HG03378 (cell line): ENCODE data around the gene HDAC4.

Source experiments
- ATAC-seq: cut with Tn5 transposase; IDR thresholded peaks from one replicate; pipeline ENCODE4 v1.9.1; 2021; ENCODE audit warnings: mild to moderate bottlenecking, moderate library complexity; ENCODE audit not compliant: unreplicated experiment

HDAC4 gene

DNA sequence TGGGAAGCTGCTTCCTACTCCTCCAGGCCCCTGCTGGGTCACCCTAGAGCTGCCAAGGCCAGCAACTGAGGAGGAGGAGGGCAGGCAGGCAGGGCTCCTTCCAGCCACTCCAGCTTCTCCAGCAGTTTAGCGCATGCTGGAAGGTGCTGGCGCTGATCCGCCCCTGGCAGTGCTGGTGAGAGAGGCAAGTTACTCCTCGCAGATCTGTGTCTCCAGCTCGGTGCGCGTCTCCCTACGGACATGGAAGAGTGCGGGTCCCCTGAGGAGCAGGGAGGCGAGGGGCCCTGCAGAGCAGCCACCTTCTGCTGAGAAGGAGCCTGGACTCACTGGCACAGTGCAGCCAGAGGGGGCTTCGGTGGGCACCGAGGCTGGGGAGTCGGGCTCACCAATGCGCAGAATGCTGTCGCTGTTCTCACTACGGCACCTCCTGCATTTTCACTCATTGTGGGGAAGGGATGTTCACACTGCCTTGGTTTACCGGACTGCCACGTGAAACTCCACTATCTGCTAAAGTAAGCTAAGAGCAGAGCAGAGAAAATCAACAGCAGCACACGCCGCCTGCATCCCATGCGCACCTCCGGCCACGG, 206.0 kb downstream of the HDAC4 start:
- no peak for ATAC-seq

DNA sequence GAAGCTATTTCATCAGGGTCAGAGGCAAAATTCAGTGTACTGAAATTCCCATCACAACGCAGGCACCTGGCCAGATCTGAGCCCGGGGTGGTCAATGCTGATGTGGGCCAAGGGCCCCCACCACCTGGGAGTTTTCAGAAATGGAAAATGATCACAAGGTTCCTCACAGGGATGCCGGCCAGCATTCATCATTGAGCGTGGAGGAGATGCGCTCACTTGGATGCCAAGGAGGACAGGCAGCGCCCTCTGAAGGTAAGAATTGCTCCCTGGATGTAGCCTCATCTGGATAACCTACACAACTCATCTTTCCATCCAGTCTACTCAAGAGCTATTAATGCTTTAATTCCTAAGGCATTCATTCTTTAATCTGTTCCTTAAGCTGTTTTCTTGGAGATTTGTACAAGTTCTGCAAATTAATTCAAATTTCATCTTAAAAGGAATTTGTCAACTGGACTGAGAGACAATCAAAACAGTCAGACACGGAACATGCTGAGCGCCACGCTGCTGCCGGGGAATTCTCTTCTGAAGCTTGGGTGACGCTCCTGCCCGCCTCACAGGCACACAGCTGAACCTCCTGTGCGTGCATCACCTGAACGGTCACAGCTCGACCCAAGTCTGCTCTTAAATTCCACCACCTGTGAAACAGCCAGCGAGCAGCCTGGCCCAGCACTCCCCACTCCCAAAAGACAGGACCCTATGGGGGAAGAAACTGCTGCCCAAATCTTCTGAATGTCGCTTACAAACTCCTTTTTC, 206.7 kb downstream of the HDAC4 start:
- ATAC-seq: no peak

DNA sequence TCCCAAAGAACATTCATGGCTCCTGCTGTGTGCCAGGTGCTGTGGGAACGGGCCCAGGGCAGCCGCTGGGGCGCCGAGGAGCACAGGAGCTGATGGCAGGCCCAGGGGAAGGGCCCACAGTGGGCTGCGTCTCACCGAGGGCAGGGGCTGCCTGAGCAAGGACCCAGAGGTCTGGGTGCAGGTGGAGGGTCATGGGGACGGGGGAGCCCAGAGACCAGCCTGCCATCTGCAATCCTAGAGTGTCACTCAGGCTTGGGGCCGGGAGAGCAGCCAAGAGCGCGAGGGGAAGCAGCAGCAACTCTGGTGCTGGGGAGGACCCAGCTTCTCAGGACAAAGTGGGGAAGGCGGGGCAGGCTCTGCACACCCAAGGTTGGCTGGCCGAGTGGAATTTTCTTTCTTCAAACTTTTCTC, 207.4 kb downstream of the HDAC4 start:
- no peak for ATAC-seq

DNA sequence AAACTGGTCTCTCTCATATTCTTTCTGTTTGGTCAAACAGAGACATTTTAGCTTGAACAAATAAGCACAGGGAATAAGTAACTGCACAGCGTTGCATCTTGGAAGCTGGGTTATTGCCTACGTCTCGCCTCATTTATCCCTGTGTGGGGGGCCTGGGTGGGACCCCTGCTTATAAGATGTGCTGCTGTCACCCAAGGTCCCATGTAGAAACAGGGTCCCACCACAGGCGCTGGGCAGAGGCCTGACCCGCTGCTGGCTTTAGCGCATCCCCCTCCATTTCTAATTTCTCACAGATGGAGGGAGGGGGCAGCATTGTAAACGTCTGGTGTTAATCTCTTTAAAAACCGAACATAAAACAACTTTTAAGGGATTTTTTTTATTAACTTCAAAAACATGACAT, 207.8 kb downstream of the HDAC4 start:
- no peak for ATAC-seq

DNA sequence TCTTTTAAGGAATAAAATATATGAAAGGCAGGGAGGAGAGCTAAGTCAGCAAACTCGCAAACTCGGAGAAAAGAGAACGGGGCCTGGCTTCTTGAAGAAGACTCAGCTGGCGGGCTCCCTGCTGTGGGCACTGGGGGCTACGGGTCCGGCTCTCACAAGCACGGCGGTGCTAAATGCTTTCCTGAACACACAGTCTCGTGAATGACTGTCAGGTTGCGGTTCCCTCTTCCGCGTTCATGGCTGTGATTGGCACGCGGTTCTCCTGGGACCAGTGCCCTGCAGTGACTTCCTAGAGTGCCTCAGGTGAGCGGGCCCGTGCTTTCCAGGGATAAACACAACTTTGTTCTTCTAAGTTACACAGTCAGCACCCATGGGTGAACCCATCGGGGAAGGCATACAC, 208.4 kb downstream of the HDAC4 start:
- ATAC-seq: no peak

DNA sequence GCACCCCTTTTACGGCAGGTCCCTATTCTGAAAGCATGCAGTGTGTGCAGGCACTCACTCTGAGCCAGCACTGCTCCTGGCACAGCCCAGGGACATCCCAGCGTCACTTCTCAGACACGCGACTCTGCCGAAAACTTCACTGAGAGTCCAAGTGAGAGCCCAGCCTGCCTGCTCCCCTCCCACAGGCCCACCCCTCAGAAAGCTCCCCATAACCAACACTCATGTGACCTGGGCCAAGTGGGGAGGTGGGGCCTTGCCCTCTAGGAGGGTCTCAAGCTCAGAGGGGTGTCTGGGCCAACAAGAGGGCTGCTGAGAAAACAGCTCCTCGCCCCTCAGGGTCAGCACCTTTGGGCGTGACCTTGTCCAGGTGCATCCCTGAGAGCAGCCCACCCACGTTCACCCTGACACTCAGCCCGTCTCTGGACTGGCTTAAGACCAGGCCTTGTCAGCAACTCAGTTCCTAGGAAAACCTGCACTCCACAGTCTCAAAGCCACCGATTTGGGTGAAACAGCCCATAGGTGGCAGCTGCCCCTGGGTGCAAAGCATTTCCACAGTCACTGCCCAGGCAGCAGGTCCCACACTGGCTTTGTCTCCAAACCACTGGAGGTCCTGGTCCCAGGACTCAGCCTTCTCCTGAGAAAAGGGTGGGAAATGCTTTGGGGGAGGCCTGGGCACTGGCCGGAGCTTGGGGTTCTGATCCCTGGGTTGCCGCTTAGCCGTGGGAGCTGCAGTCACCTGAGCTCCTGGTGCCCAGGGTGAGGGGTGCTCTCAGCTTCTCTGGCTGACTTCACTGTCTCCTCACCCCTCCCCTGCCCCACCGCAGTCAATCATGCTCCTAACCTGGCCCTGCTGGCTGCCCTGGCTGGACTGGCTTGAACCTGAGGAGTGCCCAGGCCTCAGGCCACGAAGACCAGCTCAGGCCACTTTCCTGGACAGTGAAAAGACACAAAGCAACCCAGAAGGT, 209.6 kb downstream of the HDAC4 start:
- ATAC-seq: no peak

DNA sequence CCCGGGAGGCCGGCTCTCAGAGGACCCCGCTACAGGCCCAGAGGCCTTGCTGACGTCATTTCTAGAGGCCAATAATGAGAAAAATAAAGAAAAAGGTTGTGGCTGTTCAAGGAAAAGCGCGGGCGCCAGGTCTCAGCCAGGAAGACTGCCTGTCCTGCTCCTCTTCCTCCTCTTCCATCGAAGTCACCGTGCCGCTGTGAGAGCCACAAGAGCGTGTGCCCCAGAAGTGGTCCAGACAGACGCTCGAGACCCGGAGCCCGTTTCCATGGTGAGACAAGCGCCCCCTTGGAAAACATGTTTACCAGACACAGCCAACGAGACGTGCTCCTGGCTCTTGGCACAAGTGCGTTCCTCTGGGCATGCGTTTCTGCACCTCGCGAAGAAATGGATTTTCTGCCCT, 210.5 kb downstream of the HDAC4 start:
- ATAC-seq: no peak

DNA sequence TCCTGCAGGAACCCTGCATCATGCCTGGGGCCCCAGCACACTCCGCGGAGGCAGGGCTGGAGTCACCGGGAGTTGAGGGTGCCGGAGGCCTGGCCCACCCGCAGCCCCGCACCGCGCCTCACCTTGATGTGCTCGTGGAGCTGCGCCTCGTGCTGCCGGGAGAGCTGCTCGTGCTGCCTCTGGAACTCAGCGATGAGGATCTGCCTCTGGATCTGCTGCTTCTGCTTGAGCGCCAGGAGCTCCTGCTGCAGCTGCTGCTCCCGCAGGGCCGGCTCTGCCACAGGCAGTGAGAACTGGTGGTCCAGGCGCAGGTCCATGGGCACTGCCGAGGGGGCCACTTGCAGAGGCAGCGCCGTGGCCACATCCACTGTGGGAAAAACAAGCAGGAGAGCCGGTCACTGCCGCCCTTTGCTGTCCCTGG, 211.1 kb downstream of the HDAC4 start:
- no peak for ATAC-seq

DNA sequence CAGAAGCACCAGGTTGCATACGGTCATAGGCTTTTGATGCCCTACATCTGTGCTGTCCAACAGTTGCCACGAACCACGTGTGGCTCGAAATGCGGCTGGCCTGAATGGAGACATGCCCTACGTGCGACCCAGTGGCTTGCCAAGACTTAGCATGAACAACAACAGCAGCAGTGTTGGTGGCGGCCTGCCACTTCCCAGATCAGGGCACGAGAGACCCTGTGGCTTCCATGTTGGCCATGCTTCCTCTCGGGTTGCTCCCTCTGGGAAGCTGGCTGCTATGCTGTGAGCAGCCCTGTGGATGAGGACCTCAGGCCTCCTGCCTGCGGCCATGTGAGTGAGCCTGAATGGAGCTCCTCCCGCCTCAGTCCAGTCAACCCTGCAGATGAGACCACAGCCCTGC, 212.3 kb downstream of the HDAC4 start:
- ATAC-seq: no peak

DNA sequence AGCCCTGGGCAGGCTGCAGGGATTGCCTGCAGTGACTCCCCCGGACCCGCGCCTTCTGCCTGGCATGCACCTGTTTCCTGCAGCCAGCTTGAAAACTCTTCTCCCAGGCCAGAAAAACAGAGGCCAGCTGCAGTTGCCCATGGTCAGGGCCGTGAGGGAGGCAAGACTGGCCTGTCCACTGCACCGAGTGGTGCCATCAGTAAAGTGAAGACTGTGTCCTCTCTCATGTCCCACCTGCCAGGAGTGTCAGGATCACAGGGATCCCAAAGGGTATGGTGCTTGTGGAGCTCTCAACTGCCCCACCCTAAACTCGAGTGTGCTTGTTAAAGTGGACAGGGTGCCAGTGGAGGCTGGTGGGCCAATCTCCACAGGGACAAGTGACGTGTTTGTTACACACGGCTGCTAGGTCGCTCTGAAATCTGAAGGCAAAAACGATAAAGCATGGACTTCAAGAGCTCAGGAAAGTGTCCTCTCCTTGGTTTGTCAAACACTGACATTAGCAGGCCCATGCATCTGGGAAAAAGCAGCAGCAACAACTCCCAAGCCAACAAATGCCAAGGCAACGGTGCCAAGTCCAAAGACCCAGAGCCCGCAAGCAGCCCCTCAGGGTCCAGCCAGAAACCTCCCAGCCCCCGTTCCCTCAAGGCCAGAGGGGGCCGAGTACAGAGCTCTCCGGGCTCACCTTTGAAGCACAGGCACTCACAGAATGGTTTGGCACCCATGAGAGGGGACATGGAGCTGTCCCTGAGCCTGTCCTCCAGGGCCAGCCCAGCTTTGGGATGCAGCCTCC, 213.2 kb downstream of the HDAC4 start:
- no peak for ATAC-seq

DNA sequence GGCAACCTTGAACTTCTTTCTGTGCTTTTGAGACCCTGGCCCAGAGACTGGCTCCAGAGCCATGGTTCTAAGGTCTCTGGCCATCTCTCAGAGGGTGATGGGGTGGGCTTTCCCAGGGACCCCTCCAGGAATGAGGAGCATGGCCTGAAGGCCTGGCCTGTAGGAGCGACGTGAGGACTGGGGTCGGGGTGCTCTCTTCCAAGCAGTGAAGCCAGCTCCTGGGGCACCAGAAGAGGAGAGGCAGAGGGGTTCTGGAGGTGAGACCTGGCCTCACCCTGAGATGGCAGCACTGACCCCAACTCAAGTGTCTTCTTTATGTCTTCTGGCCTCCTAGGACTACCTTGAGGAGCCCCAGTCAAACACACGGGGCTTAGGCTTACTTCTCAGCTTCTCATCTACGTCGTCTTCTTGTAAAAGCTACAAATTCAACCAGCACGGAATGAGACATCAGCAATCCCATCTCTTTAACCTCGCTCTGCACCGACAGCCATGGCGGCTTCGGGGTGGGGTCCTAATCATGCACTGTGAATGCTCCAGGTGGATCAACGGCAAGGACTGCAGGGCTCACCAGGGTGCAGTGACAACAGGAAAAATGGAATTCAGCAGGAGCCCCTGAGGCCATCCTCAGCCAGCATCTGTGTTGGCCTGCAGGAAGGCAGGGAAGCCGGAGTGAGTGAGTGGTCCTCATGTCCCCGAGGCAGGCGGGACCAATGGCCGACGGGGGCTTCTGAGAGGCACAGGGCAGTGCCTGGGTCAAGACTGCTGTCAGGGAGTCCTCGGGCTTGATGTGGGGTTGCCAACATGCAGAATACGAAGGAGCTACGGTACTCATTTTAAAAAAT, 214.1 kb downstream of the HDAC4 start:
- ATAC-seq: no peak

DNA sequence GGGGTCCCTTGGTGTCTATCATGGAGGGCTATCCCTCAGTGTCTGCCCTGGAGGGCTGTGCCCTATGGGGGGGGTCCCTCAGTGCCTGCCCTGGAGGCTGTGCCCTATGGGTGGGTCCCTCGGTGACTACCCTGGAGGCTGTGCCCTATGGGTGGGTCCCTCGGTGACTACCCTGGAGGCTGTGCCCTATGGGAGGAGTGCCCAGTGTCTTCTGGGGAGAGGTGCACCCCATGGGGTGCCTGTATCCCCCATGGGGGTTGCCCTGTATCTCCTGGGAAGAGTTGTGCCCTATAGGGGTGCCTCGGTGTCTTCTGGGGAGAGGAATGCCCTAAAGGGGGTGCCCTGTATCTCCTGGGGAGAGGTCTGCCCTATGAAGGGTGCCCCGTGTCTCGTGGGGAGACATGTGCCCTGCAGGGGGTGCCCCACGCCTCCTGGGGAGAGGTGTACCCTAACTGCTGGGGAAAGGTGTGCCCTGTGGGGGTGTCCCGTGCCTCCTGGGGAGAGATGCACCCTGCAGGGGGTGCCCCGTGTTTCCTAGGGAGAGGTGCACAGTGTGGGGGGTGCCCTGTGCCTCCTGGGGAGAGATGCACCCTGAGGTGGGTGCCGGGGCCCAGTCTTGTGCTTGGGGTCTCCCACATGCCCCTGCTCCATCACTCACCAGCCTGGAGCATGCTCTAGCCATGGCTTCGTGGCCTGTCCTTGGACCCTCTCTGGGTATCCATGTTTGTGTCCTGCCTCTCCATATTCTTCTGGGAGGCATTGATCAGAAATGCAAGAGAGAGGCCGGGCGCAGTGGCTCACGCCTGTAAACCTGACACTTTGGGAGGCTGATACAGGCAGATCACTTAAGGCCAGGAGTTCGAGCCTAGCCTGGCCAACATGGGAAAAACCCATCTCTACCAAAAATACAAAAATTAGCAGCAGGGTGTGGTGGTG, 215.6 kb downstream of the HDAC4 start:
- no peak for ATAC-seq

DNA sequence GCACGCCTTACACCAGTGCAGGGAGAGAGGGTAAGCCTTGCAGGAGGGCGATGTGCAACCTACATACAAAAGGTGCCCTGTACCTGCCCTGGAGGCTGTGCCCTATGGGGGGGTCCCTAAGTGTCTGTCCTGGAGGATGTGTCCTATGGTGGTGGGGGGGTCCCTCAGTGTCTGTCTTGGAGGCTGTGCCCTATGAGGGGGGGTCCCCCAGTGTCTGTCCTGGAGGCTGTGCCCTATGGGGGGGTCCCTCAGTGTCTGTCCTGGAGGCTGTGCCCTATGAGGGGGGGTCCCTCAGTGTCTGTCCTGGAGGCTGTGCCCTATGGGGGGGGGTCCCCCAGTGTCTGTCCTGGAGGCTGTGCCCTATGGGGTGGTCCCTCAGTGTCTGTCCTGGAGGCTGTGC, 216.6 kb downstream of the HDAC4 start:
- no peak for ATAC-seq

DNA sequence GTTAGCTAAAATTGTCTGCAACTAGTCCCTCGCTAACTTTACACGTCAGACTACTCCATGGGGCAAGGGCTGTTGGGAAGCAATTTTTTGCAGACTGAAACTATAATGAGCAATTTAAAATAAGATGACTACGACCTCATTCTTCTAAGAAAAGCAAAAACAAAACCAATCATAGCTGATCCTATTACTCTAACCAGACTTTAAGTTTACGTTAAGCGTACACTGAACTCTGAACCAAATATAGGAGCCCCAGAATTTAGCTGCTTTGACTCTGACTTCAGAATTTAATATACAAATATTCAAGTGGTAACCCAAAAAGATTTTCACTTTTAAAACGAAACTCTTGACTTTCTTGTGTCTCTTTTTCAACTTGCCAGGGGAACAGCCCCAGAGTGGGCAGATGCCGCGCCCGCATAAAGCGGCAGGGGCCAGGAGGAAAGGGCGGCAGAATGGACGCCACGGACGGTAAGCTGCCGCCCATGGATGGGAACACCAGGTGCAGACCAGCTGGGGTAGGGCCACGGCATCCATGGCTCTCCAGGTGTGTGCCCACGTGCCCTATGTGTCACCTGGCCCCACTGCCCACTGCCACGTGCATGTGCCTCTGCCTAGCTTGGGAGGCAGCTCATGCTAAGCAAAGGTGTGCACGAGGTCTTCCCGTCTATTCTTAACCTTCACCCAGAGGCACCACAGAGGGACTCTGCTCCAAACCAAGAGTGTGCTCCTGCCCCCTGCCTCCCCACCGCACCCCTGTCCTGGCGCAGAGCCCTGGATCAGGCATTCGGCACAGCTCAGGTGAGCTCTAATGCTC, 217.6 kb downstream of the HDAC4 start:
- ATAC-seq: no peak

DNA sequence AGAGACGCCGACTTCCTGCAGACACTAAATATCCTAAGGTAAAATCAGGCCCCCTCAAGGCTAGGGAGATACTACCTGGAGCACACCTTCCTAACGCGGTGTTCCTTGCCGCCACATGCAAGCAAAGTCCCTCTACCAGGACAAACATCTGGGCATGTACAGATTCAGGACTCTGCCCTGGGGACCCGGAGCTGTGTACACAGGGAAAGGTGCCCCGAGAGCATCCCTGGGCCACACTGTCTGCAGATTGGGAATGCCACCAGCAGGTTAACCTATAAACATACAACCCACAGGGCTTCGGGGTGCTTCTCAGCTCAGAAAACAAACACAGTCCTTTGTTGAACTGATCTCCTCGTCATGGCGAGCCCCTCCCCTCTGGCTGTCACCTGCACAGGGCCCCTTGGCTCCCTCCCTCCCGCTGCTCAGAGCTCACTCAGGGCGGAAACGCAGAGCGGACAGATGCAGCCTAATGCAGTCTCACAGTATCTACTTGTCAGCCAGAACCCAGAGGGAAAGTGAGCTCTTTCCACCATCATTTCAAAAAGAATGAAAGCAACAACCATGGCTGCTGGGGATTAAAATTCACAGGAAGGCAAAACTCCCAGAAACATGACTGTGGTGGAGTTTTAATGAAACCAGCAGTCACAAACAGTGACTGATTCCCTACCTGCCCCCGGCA, 218.8 kb downstream of the HDAC4 start:
- ATAC-seq: no peak

DNA sequence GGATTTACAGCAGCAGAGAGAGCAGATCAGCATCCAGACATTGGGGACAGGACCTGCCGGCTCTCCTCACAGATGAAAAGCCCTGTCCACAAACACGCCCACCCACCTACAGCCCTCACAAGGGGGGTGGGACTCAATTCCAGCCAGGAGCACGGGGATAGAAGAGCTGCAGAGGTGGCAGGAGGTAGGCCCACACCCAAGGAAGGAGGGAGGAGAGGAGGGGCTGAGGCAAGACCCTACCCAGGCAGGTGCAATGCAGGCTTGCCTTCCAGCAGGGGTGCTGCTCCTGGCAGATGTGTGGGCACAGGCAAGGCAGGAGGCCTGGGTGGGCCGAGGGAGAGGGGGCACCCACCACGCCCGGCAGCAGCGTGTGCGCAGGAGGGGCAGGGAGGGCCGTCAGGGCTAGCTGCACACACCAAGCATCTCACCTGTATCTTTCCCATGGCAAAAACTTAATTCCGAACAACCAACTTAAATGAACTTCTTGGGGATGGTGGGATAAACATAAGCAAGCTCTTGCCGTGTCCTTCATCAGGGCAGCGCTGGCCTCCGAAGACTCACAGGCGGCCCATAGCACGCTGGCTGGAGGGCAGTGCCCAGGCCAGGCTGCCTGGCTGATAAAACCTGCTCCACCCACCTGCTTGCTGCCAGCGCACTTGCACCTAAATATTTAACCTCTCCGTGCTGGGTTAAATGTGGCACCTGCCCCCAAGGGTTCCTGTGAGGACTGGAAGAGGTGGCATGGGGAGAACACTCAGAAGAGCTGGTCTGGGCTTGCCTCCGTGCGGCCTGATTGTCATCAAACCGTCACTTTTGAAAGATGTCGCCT, 219.5 kb downstream of the HDAC4 start:
- ATAC-seq: no peak
